HEK293 (cell line): ENCODE measurements around the gene NOG.

Experiments used
- CTCF ChIA-PET: fragments of 350-600 bp; formaldehyde crosslinking; extraction: SDS; loops from one replicate; lab custom pipeline; 2021; ENCODE audit warnings: antibody characterized with exemption; lab: Yijun Ruan, JAX
- POLR2A ChIA-PET: fragments of 300-600 bp; formaldehyde crosslinking; extraction: SDS; loops from one replicate; lab custom pipeline; 2020; ENCODE audit warnings: antibody characterized with exemption, inconsistent platforms; lab: Yijun Ruan, JAX
- H3K27ac ChIP-seq: fragments of 200-500 bp; sonication (Bioruptor generic); 2 replicates; pipeline ENCODE4 v1.5.1; 2014; ENCODE audit warnings: low read depth, low read length, control low read depth, inconsistent platforms; ENCODE audit errors: extremely low read depth
- H3K36me3 ChIP-seq, 2 experiments: fragments of 200-500 bp in 1 of 2; sonication (Bioruptor generic) in 1 of 2; 1 replicate in 1 of 2; 2 replicates in 1 of 2; pipeline ENCODE4 v1.5.1; 2014 to 2017; ENCODE audit warnings: inconsistent platforms in 2 of 2, low read length in 2 of 2; ENCODE audit not compliant: control insufficient read depth in 2 of 2, insufficient read depth in 1 of 2
- H3K4me1 ChIP-seq: fragments of 200-500 bp; sonication (Bioruptor generic); 2 replicates; pipeline ENCODE4 v1.5.1; 2014; ENCODE audit warnings: mild to moderate bottlenecking, low read length, inconsistent platforms; ENCODE audit not compliant: control insufficient read depth, insufficient read depth
- H3K4me3 ChIP-seq: 2 replicates; pipeline ENCODE4 v1.5.1; 2011; ENCODE audit warnings: low read depth, mild to moderate bottlenecking, control low read depth, low read length, moderate library complexity
- H3K9me3 ChIP-seq: fragments of 200-500 bp; sonication (Bioruptor generic); 2 replicates; pipeline ENCODE4 v1.5.1; 2014; ENCODE audit warnings: low read depth, low read length, inconsistent platforms; ENCODE audit not compliant: control insufficient read depth, insufficient read depth
- GFI1B ChIP-seq: fragments of 450-650 bp; formaldehyde crosslinking; IDR thresholded peaks from 2 replicates; pipeline ENCODE4 v1.5.1; 2016; ENCODE audit warnings: missing biosample characterization, missing genetic modification characterization
- HOXD13 ChIP-seq: sonication (generic); formaldehyde crosslinking; IDR thresholded peaks from 2 replicates; pipeline ENCODE4 v1.8.0; 2022; ENCODE audit warnings: missing genetic modification reagents, borderline replicate concordance
- KLF17 ChIP-seq: fragments of 450-650 bp; formaldehyde crosslinking; IDR thresholded peaks from 2 replicates; pipeline ENCODE4 v1.5.1; 2016; ENCODE audit warnings: missing biosample characterization, missing genetic modification characterization
- KLF8 ChIP-seq: fragments of 450-650 bp; formaldehyde crosslinking; IDR thresholded peaks from 2 replicates; pipeline ENCODE4 v1.5.1; 2016; ENCODE audit warnings: missing biosample characterization, missing genetic modification characterization
- PBX3 ChIP-seq: sonication (generic); formaldehyde crosslinking; IDR thresholded peaks from 2 replicates; pipeline ENCODE4 v1.8.1; 2022; ENCODE audit warnings: mild to moderate bottlenecking, moderate library complexity, missing genetic modification reagents
- SALL2 ChIP-seq: fragments of 450-650 bp; formaldehyde crosslinking; IDR thresholded peaks from 2 replicates; pipeline ENCODE4 v1.5.0; 2017; ENCODE audit warnings: missing biosample characterization, mild to moderate bottlenecking, missing genetic modification characterization, borderline replicate concordance
- ZFP37 ChIP-seq: fragments of 450-650 bp; formaldehyde crosslinking; IDR thresholded peaks from 2 replicates; pipeline ENCODE4 v1.5.1; 2016; ENCODE audit warnings: missing biosample characterization, missing genetic modification characterization
- ZNF155 ChIP-seq: fragments of 450-650 bp; formaldehyde crosslinking; IDR thresholded peaks from 2 replicates; pipeline ENCODE4 v1.5.1; 2016; ENCODE audit warnings: missing biosample characterization, missing genetic modification characterization
- ZNF24 ChIP-seq: fragments of 450-650 bp; formaldehyde crosslinking; IDR thresholded peaks from 2 replicates; pipeline ENCODE4 v1.5.1; 2016; ENCODE audit warnings: missing biosample characterization, missing genetic modification characterization
- ZNF621 ChIP-seq: fragments of 450-650 bp; formaldehyde crosslinking; IDR thresholded peaks from 2 replicates; pipeline ENCODE4 v1.5.1; 2017; ENCODE audit warnings: missing biosample characterization, missing genetic modification characterization
- ZNF639 ChIP-seq: fragments of 450-650 bp; formaldehyde crosslinking; IDR thresholded peaks from 2 replicates; pipeline ENCODE4 v1.5.1; 2016; ENCODE audit warnings: missing biosample characterization, missing genetic modification characterization
- ZNF843 ChIP-seq: fragments of 450-650 bp; formaldehyde crosslinking; IDR thresholded peaks from 2 replicates; pipeline ENCODE4 v1.5.1; 2016; ENCODE audit warnings: missing biosample characterization, missing genetic modification characterization

Gene NOG

DNA sequence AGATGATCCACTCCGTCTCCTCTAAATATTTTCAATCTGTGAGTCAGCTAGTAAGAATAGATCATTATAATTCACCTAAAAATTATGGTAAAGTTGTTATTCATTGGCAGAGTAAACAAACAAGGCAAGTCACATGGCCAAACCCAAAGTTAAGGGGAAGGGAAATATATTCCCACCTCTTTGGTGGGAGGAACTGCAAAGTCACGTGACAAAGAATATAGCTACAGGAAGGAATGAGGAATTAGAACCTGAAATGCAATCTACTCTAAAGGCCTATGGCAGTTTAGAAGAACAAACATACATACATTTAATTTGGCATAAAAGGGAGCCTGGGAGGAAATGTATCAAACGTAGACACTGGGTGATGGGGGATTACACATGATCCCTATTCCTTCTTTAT is 48.9 kb downstream of the NOG start:
- ChIA-PET POLR2A (no interaction called here), CTCF (interaction anchor here (1.9 to 3.5 kb wide), 2 partner anchors 11 to 13 kb away, joined by 5 to 15 read pairs; no protein-coding TSS in a partner anchor)
- no peaks in the 10 kb centered on the region; the same call in 1 of the 2 replicates for H3K4me1 ChIP-seq
- TF ChIP-seq KLF17 (tag by site-specific recombination) (no peak), ZNF24 (tag by site-specific recombination) (no peak), SALL2 (tag by site-specific recombination) (no peak), PBX3 (CRISPR knock-in tag) (no peak), KLF8 (tag by site-specific recombination) (no peak), ZNF621 (no peak), GFI1B (tag by site-specific recombination) (no peak), ZFP37 (tag by site-specific recombination) (no peak), ZNF155 (tag by site-specific recombination) (no peak), HOXD13 (CRISPR knock-in tag) (no peak), ZNF843 (tag by site-specific recombination) (no peak), ZNF639 (no peak)
- H3K36me3 ChIP-seq = no peaks in the 10 kb centered on the region
- no peak overlapping the region for H3K27ac ChIP-seq
- H3K9me3 ChIP-seq = no peaks in the 10 kb centered on the region
- H3K4me3 ChIP-seq = no peak overlapping the region
